HL-60 (cell line): Measurements from ENCODE around the gene MAGEA8.

ENCODE experiments used
- CTCF ChIP-seq: IDR thresholded peaks from one replicate; pipeline ENCODE4 v1.5.1; 2011; ENCODE audit warnings: low read length, control low read depth, inconsistent platforms; ENCODE audit not compliant: insufficient read depth
- POLR2AphosphoS5 ChIP-seq: IDR thresholded peaks from 2 replicates; pipeline ENCODE4 v1.6.1; 2012; ENCODE audit warnings: low read depth
- REST ChIP-seq: IDR thresholded peaks from 2 replicates; pipeline ENCODE4 v1.6.1; 2012; ENCODE audit warnings: low read depth; ENCODE audit not compliant: insufficient replicate concordance

DNA sequence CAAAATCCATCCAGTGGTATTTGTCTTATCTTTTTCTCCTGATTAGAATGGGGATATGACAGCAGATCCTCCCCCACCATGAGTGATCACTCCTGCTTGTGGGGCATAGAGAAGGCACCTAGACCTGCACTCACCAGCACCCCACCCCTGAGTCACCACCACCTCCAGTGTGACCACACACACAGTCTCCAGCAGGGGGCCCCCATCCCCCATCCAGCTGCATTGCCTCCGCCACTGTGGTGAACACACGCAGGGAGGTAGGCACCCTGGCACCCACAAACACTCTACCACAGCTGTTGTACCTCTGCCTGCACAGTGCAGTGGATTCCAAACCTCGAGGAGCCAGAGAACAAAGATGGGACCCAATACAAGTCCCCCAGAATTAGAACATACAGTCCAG lies 9.0 kb upstream of the MAGEA8 start:
- no peak for TF ChIP-seq CTCF
- no peak for TF ChIP-seq POLR2AphosphoS5
- no peak for TF ChIP-seq REST
